ENCODE measurements around the gene PCNX1.
A peak's percentile ranks its signal among the peaks of the same experiment; 100 is the strongest.
"Not testable (repeated sequence)": the region's sequence is repeated elsewhere in the genome, so short reads cannot be mapped to it uniquely, and the experiment has no call there.

Gene PCNX1

GRCh38 chr14:70971560-70971959 lies 64.3 kb downstream of the PCNX1 start:
- DNase-seq: no peak

- DNase-seq: peak; percentile 59 to 85 (median 80)
These were observed 65.1 kb downstream of the PCNX1 start for GRCh38 chr14:70972107-70972976.

- no peak for DNase-seq
These were observed 69.3 kb downstream of the PCNX1 start for GRCh38 chr14:70976591-70976990.

- peak in 1 of 5 donors; percentile 64 for DNase-seq
These were observed 74.0 kb downstream of the PCNX1 start for GRCh38 chr14:70981000-70981952.

- peak in 1 of 5 donors; percentile 45 for DNase-seq
These were observed 74.9 kb downstream of the PCNX1 start for GRCh38 chr14:70982200-70982599.

- no peak for DNase-seq
These were observed 79.8 kb downstream of the PCNX1 start for GRCh38 chr14:70987041-70987440.

- DNase-seq: peak in 1 of 5 donors; percentile 33
These were observed 81.2 kb downstream of the PCNX1 start for GRCh38 chr14:70988452-70988851.

GRCh38 chr14:70993931-70994330 lies 86.7 kb downstream of the PCNX1 start:
- DNase-seq: no peak

- no peak for DNase-seq
These were observed 88.0 kb downstream of the PCNX1 start for GRCh38 chr14:70995211-70995610.

- DNase-seq: no peak
These were observed 88.4 kb downstream of the PCNX1 start for GRCh38 chr14:70995671-70996070.

GRCh38 chr14:70999117-70999516 lies 91.9 kb downstream of the PCNX1 start:
- DNase-seq: peak in 1 of 5 donors; percentile 67

GRCh38 chr14:71000091-71000490 lies 92.8 kb downstream of the PCNX1 start:
- no peak for DNase-seq

- no peak for DNase-seq
These were observed 94.5 kb downstream of the PCNX1 start for GRCh38 chr14:71001742-71002141.

GRCh38 chr14:71003156-71003555 lies 95.9 kb downstream of the PCNX1 start:
- no peak for DNase-seq

- DNase-seq: no peak
These were observed 97.2 kb downstream of the PCNX1 start for GRCh38 chr14:71004481-71004880.

GRCh38 chr14:71005076-71005475 lies 97.8 kb downstream of the PCNX1 start:
- no peak for DNase-seq

GRCh38 chr14:71006200-71006563 lies 98.9 kb downstream of the PCNX1 start:
- DNase-seq: no peak

GRCh38 chr14:71011479-71011878 lies 104.2 kb downstream of the PCNX1 start:
- DNase-seq: no peak

GRCh38 chr14:71012888-71013287 lies 105.6 kb downstream of the PCNX1 start:
- DNase-seq: no peak

GRCh38 chr14:71013551-71014192 lies 106.4 kb downstream of the PCNX1 start:
- DNase-seq: no peak

- DNase-seq: not testable (repeated sequence)
These were observed 112.7 kb downstream of the PCNX1 start for GRCh38 chr14:71019917-71020316.

GRCh38 chr14:71021347-71022011 lies 114.2 kb downstream of the PCNX1 start:
- DNase-seq: no peak
